Cardiac septum (tissue), 1 donor: ENCODE measurements around the gene ZDHHC11B. TPM values are rescaled to one million over a fixed set of nuclear protein-coding genes. Genes with fewer than 3 reads are reported as not detected.
A peak's percentile ranks its signal among the peaks of the same experiment; 100 is the strongest.
"Not testable (repeated sequence)": the region's sequence is repeated elsewhere in the genome, so short reads cannot be mapped to it uniquely, and the experiment has no call there.

Experiments used
- DNase-seq: peaks from one replicate; pipeline ENCODE4 v3.0.0-alpha.2; 2020; ENCODE audit warnings: low spot score
- intact Hi-C: fragments of 100-400 bp; cut with DNase I; formaldehyde crosslinking; loops from one replicate; pipeline ENCODE4 v1.14.0; 2022
- total RNA-seq: library from RNA; stranded (reverse); fragmentation: NEBNext Ultra II Directional; extraction: Animal tissue kit (Norgen Biotek cat#: 25700); gene quantifications from one replicate; pipeline ENCODE4 v1.2.1, GENCODE V29; 2021
- donor health status: DM: no; HTN: no; CAD: no.

Gene ZDHHC11B
- total RNA-seq, 1 donor from 2014 or later = 5.5 TPM

GRCh38 chr5:772547-772890 lies 12.0 kb downstream of the ZDHHC11B start:
- peak; percentile 39 for DNase-seq
- intact Hi-C loops = loop anchor here (10.0 kb wide), 1 partner anchor 88 kb away; no protein-coding TSS in a partner anchor

- not testable (repeated sequence) for DNase-seq
- intact Hi-C loops = loop anchor here (10.0 kb wide), 1 partner anchor 87 kb away; no protein-coding TSS in a partner anchor
These were observed 12.5 kb downstream of the ZDHHC11B start for GRCh38 chr5:771841-772546.

DNA sequence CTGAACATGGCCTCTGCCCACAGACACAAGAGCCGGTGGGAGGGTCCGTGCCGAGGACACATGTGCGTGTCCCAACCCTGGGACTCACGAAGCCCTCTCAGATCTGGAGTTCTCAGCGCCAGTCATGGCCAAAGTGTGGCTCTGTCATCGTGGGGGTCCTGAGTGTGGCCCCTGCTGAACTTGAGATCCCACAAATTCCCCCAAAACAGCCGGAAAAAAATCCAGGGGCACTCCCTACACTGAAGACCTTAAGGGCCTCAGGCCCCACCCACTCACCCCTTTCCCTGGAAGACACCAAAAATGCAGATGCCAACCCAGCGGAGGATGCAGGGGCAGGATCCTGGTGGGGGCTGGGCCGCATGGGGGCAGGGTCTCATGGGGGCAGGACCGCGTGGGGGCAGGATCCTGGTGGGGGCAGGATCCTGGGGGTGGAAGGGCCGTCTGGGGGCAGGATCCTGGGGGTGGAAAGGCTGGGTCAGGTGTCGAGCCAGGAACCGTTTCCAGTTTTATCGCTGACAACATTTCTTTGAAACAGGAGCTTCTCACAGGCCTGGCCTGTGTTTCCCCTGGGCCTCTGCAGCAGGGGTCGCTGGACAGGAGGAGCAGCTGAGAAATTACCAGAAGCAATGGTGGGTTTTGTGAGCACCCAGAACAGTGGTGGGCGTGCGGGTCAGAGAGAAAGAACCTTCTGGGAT lies 13.3 kb downstream of the ZDHHC11B start:
- peak; percentile 67 for DNase-seq
- intact Hi-C loops = loop anchor here (10.0 kb wide), 1 partner anchor 86 kb away; no protein-coding TSS in a partner anchor

DNA sequence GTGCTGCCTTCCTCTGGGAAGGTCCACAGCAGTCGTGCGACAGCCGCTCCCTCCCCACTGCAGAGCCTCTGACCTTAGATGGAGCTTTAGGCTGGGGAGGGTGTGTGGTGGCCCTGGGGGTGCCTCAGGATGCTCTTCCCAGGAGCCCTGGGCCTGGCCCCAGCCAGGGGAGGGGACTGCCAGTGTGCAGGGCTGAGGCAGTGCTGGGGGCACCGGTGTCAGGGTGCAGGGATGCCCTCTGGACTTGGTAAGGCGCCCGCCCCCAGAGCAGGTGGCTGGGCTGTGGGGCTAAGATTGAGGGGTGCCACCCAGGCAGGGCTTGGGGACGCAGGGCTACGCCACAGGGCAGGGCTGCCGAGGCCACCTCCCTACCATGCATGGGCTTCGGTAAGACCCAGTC lies 13.9 kb downstream of the ZDHHC11B start:
- intact Hi-C loops = loop anchor here (10.0 kb wide), 1 partner anchor 86 kb away; no protein-coding TSS in a partner anchor
- peak; percentile 75 for DNase-seq

DNA sequence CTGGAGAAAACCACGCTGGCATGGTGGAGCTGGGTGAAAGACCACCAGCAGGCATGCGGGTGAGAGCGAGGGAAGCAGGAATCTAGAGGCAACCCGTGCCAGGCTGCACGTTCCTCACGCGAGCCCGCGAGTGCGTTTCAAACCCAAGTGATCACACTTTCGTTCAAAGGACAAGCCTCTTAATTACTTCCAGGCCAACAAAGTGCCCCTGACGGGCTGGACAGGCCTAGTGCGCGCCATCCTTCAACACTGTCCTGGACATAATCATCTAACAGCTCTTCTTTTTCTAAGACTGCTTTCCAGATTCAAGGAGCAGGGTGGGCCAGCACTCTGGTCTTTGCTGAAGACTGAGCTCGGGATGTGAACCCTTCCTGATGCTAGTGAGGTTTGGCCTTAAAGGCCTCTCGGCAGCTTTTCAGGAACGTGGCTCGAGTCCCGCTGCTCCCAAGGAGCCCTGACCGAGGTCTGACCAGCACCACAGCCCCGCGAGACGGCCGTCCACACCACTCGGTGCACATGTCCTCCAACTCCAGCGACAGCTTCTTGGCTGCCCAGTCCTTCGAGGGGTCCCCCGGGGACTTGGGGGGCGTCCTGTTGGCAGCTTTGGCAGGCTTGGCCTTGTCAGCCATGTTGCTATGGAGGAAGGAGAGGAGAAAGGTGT lies 14.9 kb downstream of the ZDHHC11B start:
- DNase-seq = peak; percentile 73
- intact Hi-C loops = loop anchor here (10.0 kb wide), 1 partner anchor 85 kb away; no protein-coding TSS in a partner anchor

GRCh38 chr5:766666-767431 lies 17.7 kb downstream of the ZDHHC11B start:
- peak; percentile 76 for DNase-seq
- intact Hi-C loops = no loop called here

- peak; percentile 72 for DNase-seq
- intact Hi-C loops = no loop called here
These were observed 18.4 kb downstream of the ZDHHC11B start for GRCh38 chr5:765948-766631.

DNA sequence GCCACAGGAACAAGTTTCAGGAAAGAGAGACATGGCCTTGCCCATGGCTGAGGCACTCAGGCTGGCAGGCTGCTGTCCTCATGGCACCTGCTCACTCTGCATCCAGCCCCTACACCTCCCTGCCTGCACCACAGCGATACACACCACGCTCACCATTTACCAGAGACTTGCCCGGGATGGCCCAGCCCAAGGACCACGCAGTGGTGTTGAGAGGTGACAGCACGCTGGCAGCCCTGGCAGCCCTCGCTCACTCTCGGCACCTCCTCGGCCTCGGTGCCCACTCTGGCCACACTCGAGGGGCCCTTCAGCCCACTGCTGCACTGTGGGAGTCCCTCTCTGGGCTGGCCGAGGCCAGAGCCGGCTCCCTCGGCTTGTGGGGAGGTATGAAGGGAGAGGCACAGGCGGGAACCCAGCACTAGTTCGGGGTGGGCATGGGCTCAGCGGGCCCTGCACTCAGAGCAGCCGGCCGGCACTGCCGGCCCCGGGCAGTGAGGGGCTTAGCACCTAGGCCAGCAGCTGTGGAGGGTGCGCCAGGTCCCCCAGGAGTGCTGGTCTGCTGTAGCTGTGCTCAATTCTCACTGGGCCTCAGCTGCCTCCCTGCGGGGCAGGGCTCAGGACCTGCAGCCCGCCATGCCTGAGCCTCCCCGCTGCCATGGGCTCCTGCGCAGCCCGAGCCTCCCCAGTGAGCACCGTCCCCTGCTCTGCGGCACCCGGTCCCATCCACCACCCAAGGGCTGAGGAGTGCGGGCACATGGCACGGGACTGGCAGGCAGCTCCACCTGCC lies 20.3 kb downstream of the ZDHHC11B start:
- intact Hi-C loops = loop anchor here (5.0 kb wide), 1 partner anchor 83 kb away; no protein-coding TSS in a partner anchor
- DNase-seq = peak; percentile 78

DNA sequence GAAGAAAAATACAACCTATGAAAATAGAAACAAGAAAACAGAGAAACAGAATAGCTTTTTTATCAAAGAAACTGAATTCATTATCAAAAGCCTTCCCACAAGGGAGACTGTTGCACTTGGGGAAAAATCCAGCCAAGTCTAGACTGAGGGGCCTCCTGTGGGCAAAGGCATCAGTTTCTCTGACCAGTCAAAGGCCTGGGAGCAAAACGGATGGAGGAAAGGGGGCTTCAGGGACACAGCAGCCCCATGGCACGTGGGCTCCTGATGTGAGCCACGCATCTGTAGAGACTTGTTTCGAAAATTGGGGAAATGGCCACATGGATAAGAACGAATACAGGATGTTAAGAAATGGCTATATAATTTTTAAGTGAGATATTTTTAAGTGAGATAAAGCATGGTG lies 21.1 kb downstream of the ZDHHC11B start:
- DNase-seq = peak; percentile 65
- intact Hi-C loops = loop anchor here (5.0 kb wide), 1 partner anchor 84 kb away; no protein-coding TSS in a partner anchor

- intact Hi-C loops = loop anchor here (5.0 kb wide), 1 partner anchor 84 kb away; no protein-coding TSS in a partner anchor
- peak; percentile 54 for DNase-seq
These were observed 21.5 kb downstream of the ZDHHC11B start for GRCh38 chr5:762996-763395.

DNA sequence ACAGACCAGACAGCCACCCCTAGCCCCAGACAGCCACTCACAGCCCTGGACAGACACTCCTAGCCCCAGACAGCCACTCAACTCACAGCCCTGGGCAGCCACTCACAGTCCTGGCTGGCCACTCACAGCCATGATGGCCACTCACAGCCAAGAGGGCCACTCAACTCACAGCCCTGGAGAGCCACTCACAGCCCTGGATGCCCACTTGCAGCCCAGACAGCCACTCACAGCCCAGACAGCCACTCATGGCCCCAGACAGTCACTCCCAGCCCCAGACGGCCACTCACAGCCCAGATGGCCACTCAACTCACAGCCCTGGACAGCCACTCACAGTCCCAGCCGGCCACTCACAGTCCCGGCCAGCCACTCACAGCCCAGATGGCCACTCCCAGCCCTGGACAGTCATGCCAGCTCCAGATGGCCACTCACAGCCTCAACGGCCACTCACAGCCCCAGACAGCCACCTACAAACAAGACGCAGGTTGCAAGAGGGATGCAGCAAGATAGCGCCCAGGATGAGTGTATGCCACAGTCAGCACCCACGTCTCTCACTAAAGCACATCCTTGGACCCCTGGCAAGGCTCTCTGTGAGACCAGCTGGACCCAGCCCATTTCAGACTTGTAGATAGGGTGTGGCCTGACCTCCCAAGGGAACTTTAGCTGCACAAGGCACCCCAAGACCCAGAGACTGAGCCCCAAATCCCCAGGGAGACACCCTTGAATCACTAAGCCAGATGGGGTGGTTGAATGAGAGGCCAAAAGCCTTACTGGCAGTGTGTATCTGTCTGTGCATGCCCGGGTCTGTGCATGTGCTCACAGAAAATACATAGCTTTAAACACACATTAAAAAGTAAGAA lies 22.4 kb downstream of the ZDHHC11B start:
- DNase-seq = peak; percentile 76
- intact Hi-C loops = loop anchor here (5.0 kb wide), 1 partner anchor 85 kb away; no protein-coding TSS in a partner anchor

GRCh38 chr5:761059-761771 lies 23.3 kb downstream of the ZDHHC11B start:
- intact Hi-C loops = loop anchor here (5.0 kb wide), 1 partner anchor 86 kb away; no protein-coding TSS in a partner anchor
- peak; percentile 79 for DNase-seq

DNA sequence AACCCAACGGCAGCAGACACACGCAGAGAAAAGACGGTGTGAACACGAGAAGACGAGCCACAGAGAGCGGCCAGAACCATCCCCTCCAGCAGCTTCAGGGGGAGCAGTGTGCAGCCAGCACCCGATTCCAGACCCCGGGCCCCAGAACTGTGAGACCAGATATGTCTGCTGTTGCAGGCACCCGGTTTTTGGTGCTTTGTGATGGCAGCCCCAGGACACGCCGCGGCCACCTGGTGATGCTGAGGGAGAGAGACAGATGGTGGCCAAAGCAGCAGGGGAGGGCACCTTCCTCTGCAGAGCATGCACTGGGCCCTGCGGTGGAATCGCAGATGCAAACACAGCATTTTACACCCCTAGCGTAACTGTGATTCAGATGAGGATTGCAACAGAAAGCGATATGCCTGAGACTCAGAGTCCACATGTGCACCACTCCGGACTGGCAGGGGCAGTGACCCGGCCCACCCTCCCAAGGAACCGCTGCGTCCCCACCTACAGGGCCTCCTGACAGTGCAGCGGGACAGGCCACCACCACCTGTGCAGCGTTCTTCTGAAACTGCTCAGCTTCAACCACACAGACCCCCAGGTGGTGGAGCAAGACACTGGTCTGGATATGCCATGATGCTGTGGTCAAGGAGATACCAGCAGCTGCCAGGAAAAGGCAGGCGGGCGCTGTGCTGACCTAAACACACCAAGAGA lies 24.0 kb downstream of the ZDHHC11B start:
- intact Hi-C loops = loop anchor here (5.0 kb wide), 1 partner anchor 87 kb away; no protein-coding TSS in a partner anchor
- DNase-seq = peak; percentile 78

- DNase-seq = peak; percentile 75
- intact Hi-C loops = loop anchor here (2.0 to 5.0 kb wide), 2 partner anchors 25 to 87 kb away; partner anchors contain the start of gene ZDHHC11B
These were observed 24.7 kb downstream of the ZDHHC11B start for GRCh38 chr5:759781-760362.

GRCh38 chr5:759111-759751 lies 25.3 kb downstream of the ZDHHC11B start:
- intact Hi-C loops = loop anchor here (2.0 kb wide), 1 partner anchor 26 kb away; the partner anchor contains the start of gene ZDHHC11B
- peak; percentile 80 for DNase-seq
